GM19397 (cell line): ENCODE results near the gene RELL2.
"Not testable (repeated sequence)": the region's sequence is repeated elsewhere in the genome, so short reads cannot be mapped to it uniquely, and the experiment has no call there.

Source experiments
- ATAC-seq: cut with Tn5 transposase; IDR thresholded peaks from one replicate; pipeline ENCODE4 v1.9.1; 2021; ENCODE audit warnings: mild to moderate bottlenecking, moderate library complexity; ENCODE audit not compliant: unreplicated experiment

RELL2 gene

GRCh38 chr5:141636413-141637122 lies at the start of gene RELL2, which contains the start of gene HDAC3:
TSS of gene RELL2 (plus strand) at chr5:141636997. CDS start at chr5:141638226, 1,229 bp downstream.
TSS of gene HDAC3 (minus strand) at chr5:141636849. CDS start at chr5:141636790, 59 bp downstream.
- ATAC-seq = peak; percentile 82

GRCh38 chr5:141590127-141590526 lies 46.7 kb upstream of the RELL2 start:
- ATAC-seq = no peak

- ATAC-seq = no peak
Measured at GRCh38 chr5:141596867-141597266, 39.9 kb upstream of the RELL2 start.

GRCh38 chr5:141597394-141597793 lies 39.4 kb upstream of the RELL2 start:
- no peak for ATAC-seq

GRCh38 chr5:141597814-141598213 lies 39.0 kb upstream of the RELL2 start:
- ATAC-seq = no peak

GRCh38 chr5:141598391-141599345 lies 38.1 kb upstream of the RELL2 start:
- ATAC-seq = no peak

GRCh38 chr5:141602606-141603005 lies 34.2 kb upstream of the RELL2 start:
- no peak for ATAC-seq

- ATAC-seq = no peak
Measured at GRCh38 chr5:141603923-141604717, 32.7 kb upstream of the RELL2 start.

- ATAC-seq = peak; percentile 95
Measured at GRCh38 chr5:141605523-141606277, 31.1 kb upstream of the RELL2 start.

- no peak for ATAC-seq
Measured at GRCh38 chr5:141608046-141608445, 28.8 kb upstream of the RELL2 start.

- no peak for ATAC-seq
Measured at GRCh38 chr5:141608557-141608956, 28.2 kb upstream of the RELL2 start.

- no peak for ATAC-seq
Measured at GRCh38 chr5:141609044-141609443, 27.8 kb upstream of the RELL2 start.

- ATAC-seq = not testable (repeated sequence)
Measured at GRCh38 chr5:141609921-141610320, 26.9 kb upstream of the RELL2 start.

- no peak for ATAC-seq
Measured at GRCh38 chr5:141611289-141611688, 25.5 kb upstream of the RELL2 start.

GRCh38 chr5:141613344-141613743 lies 23.5 kb upstream of the RELL2 start:
- ATAC-seq = no peak

- ATAC-seq = no peak
Measured at GRCh38 chr5:141615991-141616720, 20.6 kb upstream of the RELL2 start.

GRCh38 chr5:141617128-141617527 lies 19.7 kb upstream of the RELL2 start:
- no peak for ATAC-seq

GRCh38 chr5:141617682-141618029 lies 19.1 kb upstream of the RELL2 start:
- ATAC-seq = no peak

GRCh38 chr5:141618030-141618803 lies 18.6 kb upstream of the RELL2 start:
- peak; percentile 35 for ATAC-seq
